NOMO-1 treated with DMSO at 0.1 percent for 48 hours (cell line): ENCODE results near the gene KDM6B.

Experiments used
- DNase-seq: peaks from one replicate; lab custom pipeline; 2025; ENCODE audit not compliant: unreplicated experiment; lab: John Stamatoyannopoulos, UW

The KDM6B gene

GRCh38 chr17:7818746-7819645, 15.0 kb upstream of the KDM6B start:
- DNase-seq = no peak

- DNase-seq = no peak
Observed at GRCh38 chr17:7820231-7820630, 13.8 kb upstream of the KDM6B start.

GRCh38 chr17:7822126-7822525, 11.9 kb upstream of the KDM6B start:
- DNase-seq = no peak

GRCh38 chr17:7823581-7824001, 10.4 kb upstream of the KDM6B start:
- no peak for DNase-seq

- no peak for DNase-seq
Observed at GRCh38 chr17:7824021-7824924, 9.7 kb upstream of the KDM6B start.

GRCh38 chr17:7825206-7825990, 8.6 kb upstream of the KDM6B start:
- DNase-seq = no peak

- no peak for DNase-seq
Observed at GRCh38 chr17:7830616-7831015, 3.4 kb upstream of the KDM6B start.

GRCh38 chr17:7831233-7831632, 2.8 kb upstream of the KDM6B start:
- DNase-seq = no peak

DNA sequence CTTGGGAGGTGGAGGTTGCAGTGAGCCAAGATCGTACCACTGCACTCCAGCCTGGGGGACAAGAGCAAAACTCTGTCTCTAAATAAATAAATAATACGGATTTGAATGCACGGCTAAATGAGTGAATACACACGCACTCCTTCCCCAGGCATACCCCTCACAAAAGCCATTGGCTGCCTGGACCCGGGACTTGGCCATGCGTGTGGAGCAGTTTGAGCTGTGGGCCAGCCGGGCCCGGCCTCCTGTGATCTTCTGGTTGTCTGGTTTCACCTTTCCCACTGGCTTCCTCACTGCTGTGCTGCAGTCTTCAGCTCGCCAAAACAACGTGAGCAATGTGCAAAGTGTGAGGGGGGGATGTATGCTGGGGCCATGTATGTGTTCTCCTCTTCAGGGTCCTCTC, 1.6 kb upstream of the KDM6B start:
- DNase-seq = no peak

DNA sequence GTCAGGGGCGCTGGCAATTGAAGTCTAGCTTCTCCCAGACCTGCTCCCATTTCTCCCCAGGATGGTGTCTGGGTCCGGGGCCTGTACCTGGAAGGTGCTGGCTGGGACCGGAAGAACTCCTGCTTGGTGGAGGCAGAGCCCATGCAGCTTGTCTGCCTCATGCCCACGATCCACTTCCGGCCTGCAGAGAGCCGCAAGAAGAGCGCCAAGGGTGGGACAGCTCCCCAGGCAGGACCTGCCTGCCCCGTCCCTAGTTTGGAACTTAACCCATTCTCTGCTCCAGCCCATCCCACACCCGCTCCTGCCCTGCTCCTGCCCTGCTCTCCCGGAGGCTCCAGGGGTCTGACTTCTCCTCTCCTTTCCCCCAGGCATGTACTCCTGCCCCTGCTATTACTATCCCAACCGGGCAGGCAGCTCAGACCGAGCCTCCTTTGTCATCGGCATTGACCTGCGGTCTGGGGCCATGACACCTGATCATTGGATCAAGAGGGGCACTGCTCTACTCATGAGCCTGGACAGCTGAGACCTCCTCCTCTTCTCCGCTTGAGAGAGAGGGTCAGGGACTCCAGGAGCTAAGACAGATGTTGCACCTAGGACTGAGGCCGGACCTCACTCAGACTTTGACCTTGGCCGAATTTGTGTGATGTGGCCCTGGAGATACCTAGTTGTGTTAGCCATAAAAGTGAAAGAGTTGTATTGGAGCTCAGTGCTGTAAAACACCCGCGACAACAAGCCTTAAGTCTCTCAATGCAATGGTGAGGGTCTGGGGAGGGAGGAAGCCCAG, 814 bp upstream of the KDM6B start:
- no peak for DNase-seq

DNA sequence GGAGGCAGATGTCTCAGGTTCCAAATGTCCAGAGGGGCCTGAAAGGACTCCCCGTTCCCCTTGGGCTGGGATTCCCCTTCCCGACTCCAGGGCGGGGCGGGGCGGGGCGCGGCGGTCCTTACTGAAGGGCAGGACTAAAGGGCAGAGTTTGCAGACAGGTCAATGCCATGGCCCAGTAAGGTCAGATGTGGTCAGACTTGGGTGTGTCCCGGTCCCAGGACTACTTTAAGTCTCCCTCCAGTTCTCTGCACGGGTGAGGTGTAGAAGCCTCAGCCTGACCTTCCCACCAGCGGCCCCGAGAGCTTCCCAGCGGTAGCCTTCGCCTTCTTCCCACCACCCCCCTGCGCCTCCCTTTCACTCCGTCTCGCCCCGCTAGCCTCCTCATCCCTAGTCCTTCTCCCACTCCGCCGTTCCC, 532 bp downstream of the KDM6B start:
- no peak for DNase-seq

DNA sequence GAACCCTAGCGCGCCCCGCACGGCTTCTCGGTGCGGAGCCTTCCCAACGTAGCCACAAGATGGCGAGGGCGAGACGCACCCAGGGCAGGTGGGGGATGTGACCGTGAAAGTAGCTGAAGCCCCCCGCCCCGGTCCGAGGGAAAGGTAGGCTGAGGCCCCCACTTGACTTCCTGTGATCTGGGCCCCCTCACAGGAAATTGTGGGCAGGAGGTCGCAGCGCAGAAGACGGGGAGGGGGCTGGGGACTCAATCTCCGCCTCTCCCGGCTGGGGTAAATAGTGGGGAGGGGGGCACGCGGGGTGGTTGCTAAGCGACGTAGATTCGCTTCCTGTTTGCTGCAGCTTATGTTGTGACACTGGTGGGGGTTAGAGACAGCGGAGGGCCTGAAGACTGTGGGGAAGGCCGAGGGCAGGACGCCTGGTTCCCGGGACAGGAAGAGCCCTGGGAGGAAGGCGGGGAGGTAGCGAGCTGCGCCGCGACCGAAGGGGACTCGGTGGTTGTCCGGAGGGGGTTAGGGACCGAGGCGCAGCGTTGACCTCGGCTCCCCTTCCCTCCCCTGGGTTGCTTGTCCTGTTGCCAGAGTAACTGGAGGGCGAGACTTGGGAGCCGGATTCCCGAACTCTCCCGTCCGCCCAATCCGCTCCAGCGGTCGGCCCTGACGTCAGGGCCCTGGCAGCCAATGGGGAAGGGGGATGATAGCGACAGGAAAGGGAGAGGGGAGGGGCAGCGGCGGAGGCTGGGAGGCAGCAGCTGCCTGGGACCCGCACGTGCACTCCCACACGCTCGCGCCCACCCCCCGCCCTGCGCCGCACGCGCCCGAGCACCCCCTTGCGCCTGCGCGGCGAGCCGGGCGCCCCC, 1.2 kb downstream of the KDM6B start:
- peak; percentile 89 for DNase-seq

DNA sequence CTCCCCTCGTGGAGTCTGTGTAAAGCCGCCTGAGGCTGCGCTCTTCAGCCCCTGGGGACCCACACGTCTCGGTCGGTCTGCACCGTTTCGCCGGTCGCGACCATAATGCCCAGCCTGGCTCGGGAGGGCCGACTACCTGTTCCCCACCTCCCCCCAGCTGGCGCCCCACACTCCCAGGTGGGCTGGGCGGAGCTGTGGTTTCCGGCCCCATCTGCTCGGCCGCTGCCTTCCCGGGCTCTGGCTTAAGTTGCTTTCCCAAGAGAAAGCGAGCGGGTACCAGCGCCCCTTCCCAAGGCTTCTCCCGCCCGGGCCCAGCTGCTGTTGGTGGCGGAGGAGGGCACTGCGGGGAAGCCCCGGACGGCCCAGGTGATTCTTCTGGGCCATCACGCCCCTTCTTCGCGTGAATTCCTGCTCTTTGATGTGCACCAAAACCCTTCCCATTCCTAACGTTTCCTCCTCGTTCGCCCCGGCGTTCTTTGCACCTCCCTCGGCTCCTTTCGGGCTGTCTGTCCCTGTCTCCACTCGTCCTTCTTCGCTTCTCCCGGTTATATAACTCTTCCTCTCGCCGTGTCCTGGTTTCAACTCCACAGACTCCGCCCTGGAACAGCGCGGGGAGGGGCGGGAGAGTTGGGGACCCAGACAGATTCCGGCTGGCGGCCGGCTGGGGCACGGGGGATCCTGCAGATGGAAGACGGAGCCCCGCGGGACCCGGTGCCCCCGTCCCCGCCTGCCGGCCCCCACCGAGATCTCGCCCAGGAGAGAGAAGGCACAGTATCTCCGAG, 2.0 kb downstream of the KDM6B start:
- DNase-seq = no peak

- peak; percentile 93 for DNase-seq
Observed at GRCh38 chr17:7836596-7837407, 2.8 kb downstream of the KDM6B start.

GRCh38 chr17:7837408-7838088, 3.5 kb downstream of the KDM6B start:
- no peak for DNase-seq

GRCh38 chr17:7838090-7839075, 4.4 kb downstream of the KDM6B start:
- DNase-seq = peak; percentile 78
